Mucosa of gallbladder (tissue), 1 donor: ENCODE results near the gene AOAH. TPM values are rescaled to one million over a fixed set of nuclear protein-coding genes. Genes with fewer than 3 reads are reported as not detected.
"Not testable (repeated sequence)": the region's sequence is repeated elsewhere in the genome, so short reads cannot be mapped to it uniquely, and the experiment has no call there.

Source experiments
- DNase-seq: peaks from one replicate; pipeline ENCODE4 v3.0.0-alpha.2; 2020; ENCODE audit warnings: low spot score
- total RNA-seq: library from RNA; stranded (reverse); gene quantifications from one replicate; pipeline ENCODE4 v1.2.1, GENCODE V29; 2021
- donor health status: DM: no; HTN: no; CAD: no.

Gene AOAH
- total RNA-seq, 1 donor from 2014 or later, result 17.0 TPM

DNA sequence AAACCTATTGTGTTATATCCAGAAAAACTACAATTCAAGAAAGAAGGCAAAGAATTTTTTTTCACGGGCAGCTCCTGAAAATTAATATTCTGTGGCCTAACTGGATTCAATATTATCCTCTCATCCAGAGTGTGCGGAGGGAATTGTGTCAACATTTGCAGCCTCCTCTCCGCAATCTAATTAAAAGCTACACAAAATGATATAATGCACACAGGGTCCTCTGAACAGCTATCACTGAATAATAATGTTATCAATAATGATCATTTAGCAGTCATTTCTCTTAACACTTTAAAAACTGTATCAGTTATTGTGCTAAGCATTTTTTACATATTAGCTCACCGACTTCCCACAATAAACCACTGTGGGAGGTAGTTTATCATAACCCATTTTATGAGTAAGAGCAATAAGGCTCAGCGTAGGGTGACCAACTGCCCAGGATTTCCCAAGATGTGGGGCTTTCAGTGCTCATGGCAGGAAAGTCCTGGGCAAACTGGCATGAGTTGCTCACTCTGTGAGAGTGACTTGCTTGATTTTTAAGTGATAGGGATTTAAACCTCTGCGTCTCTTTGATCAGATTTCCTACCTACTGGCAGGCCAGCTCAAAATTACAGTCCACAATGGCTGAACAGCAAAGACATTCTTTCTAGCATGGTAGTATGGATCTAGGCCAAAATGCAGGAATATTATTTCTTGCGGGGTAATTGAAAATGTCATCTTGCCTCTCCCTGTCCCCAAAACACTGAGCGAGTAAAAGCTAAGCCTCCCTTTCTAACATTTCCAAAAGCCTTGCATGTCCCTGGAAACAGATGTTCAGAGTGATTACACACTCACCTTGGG, 65.7 kb downstream of the AOAH start:
- no peak for DNase-seq

DNA sequence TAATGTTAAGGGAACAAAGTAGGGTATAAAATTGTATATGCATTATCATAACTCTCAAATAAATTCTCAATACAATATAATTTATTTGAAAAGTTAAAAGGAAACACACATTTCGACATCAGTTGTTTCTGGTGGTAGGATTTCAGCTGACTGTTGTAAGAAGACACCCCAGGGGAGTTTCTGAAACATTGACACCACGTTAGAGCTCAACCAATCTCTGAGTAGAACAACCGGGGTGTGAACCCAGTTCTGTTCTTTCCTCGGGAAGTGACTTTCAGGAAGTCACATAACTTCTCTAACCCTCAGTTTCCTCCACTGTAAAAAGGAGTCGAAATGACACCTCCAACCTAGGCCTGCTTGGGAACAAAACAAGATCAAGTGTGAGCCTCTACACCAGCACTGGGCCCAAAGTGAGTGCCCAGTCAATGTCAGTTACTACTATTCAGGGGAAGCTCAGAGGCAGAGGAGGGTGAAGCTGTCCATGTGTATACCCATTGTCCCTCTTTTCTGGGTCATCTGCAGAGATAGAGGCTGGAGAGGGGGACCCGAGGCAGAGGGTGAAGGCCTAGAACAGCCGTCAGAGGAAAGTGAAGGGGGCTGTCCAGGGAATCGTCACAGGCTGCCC, 67.1 kb downstream of the AOAH start:
- no peak for DNase-seq

DNA sequence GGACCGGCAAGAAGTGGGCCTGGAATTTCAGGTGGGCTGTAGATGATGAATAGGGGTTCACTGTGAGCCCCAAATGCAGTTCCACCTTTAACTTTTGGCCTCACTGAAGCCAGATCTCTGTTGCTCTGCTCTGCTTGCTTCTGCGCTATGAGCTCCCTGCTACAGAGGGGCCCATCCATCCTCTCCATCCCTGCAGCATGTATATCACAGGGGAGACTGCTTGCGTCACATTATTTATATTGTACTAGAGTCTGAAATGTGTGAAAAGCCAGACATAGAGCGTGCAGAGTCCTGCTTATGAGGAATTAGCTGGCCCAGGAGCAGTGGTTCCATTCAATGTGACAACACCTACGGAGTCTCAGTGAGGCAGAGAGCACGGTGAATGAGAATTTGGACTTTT, 69.9 kb downstream of the AOAH start:
- no peak for DNase-seq

DNA sequence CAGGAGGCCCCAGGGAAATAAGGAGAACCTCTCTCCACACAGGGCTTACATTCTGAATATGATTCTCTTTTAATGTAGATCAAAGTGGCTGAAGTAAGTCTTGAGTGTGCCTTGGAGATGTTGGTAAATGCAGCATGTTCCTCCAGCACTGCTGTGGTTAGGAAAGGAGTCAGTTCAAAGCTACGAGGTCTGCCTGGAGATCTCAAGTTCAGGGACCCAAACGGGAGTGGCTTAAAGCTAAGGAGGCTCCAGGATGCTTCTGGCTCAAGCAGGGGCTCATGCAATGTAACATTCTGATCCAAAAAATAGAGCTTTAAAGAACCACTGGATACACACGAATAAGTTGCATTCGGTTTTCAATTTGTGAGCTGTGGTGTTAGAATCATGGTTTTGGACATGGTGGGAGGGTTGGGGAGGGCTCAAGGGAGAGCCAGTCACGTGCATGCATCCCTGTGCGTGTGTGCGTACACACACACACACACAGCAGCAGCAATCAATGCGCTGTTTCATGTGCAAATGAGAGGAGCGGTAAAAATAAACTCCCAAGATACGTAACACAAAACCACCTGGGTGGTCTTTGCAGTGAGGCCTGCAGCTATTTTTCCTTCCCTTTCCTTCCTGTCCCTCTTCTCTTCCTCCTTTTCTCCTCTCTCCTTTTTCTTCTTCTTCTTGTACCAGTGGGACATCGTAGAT, 70.5 kb downstream of the AOAH start:
- DNase-seq, result no peak

DNA sequence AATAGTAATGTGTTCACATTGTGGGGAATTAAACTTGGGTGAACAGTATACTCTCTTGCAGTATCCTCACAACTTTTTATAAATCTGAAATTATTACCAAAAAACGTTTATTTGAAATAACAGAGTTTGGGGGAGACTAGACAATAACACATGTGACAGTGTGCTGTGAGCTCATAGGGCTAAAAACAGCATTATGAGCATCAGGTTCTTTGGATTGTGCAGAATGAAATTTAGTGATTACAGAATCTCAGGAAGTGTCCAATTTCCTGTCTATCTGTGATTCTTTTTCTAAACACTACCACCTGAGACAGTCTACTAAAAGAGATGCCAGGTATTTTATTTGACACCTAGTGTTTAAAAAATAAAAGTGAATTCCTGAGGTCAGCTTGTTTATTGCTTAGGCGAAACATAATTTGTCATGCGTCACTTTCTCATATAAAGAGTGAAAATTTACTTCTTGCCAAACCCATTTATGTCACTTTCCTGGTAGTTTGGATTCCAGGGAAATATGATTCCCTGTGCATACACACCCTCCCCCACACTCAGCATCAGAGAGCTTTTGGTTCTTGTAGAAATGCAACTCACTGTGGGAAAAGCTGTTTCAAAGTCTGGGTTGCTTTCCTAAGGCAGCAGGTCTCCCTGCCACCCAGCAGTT, 71.2 kb downstream of the AOAH start:
- DNase-seq, result no peak

DNA sequence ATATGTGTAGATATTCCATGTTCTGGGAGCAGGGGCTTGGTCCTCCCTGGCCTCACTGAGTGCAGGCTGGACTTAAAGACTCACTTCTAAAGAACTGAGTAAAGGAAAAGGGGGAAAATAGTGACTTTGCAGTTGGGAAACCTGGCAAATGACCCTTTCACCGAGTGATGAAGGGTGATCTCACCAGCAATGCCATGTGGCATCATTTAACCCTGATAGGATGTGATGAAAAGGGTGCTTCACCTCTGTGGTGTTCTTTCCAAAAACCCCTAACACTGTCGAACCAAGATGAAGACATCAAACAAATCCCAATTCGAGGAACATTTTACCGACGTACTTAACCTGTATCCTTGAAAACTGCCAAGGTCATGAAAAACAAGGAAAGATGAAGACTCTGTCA, 71.9 kb downstream of the AOAH start:
- DNase-seq, result no peak

DNA sequence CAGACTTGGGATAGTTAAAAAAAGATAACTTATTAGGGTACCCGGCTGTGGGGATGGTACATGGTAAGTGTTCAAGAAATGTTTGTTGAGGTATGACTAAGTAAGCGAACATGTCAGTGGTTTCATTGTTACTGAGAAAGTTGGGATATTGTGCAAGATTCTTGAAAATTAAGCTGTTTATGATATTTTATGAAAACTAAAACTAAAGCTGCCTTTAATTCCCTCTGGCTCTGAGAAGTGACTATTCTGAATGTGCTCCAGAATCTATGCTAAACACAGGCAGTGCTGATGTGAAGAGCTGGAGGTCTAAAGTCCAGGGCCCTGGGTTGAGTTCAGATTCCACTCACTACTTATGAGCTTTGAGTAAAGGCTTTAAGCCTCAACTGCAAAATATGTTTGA, 72.9 kb downstream of the AOAH start:
- DNase-seq, result no peak

DNA sequence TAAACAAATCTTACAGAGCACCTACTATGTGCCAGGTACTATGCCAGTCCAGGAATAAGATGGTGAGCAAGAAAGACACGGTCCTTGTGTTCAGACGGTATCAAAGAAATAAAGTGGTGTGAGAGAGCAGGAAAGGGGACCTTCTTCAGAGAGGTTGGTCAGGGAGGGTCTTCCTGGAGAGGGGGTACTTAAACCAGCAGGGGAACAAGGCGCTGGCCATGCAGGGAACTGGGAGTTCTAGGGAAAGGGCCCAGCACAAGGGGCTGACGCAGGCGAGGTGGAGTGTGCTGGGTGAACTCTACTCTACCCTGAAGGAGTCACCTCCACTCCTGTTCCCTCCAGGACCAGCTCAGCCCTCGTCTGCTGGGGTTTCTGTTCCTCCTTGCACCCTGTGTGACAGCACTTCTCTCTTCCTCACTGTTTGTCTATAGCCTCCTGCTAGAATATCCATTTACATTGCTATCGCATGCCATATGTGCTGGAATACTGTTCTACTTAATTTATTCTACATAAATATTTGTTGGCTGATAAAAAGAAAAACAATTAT, 73.5 kb downstream of the AOAH start:
- no peak for DNase-seq

DNA sequence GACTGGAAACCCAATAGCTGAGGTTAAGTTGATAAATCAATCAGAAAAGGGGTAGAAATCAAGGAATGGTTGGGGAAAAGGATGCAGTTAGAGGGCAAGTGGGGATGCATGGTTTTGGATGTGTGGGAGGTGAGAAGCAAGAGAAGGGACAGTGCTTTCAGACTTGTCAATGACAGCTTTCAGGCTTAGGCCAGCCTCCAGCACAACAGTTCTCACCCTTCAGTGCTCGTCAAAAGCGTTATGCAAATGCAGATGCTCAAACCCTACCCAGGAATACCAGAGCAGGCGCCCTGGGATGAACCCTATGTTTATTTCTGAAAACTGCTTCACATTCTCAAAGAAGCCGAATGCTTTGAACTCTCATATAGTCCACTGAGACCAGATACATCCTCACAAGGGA, 74.0 kb downstream of the AOAH start:
- DNase-seq, result no peak

DNA sequence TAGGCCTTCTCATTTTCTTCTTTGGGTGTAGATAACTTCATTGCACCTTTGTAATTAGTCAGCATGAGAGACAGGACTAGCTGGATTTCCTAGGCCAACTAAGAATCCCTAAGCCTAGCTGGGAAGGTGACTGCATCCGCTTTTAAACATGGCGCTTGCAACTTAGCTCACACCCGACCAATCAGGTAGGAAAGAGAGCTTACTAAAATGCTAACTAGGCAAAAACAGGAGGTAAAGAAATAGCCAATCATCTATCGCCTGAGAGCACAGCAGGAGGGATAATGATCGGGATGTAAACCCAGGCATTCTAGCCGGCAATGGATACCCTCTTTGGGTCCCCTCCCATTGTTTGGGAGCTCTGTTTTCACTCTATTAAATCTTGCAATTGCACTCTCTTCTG, 75.0 kb downstream of the AOAH start:
- not testable (repeated sequence) for DNase-seq

DNA sequence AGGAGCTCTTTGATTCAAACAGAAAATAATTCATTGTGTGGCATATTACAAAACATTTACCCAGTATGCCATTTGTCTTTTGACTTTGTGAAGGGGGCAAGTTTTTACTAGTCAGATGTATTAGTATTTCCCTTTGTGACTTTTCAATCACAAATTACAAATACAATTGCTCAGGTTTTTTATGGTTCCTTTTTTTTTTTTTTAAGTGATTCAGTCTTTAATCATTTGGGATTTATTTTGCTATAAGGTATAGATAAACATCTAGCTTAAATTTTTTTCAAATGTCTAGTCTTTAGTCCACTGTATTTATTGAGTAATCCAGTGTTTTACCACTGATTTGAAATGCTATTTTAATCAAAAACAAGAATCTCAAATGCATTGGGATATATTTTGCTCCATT, 75.9 kb downstream of the AOAH start:
- no peak for DNase-seq

DNA sequence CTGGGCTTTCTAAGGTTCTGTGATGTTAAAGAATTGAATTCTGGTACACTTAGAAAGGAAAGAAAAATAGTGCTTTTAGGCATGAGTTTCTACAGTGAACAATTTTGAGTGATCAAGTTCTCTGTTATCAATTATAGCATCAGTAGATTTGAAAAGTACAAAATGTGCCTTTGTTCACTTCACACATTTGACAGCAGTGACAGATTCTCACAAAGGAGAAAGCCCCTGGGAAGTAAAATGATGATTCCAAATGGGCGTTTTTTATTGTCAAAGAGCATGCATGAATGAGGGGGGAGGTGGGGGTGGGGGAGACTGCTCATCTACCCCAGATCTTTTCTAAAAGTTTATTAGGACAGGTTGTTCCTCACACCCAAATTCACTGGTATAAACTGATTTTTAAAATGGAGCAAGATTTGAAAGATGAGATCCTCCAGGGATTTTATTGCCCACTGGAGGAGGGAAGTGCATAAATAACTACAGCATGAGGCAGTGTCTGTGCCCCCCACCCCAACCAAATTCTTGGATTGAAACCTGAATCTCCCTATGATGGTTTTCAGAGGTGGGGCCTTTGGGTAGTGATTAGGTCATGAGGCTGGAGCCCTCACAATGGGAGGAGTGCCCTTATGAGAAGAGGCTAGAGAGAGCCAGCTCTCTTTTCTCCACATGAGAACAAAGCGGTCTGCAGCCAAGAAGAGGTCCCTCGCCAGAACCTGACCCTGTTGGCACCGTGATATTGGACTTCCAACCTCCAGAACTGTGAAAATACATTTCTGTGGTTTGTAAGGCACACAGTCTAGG, 79.5 kb downstream of the AOAH start:
- no peak for DNase-seq

DNA sequence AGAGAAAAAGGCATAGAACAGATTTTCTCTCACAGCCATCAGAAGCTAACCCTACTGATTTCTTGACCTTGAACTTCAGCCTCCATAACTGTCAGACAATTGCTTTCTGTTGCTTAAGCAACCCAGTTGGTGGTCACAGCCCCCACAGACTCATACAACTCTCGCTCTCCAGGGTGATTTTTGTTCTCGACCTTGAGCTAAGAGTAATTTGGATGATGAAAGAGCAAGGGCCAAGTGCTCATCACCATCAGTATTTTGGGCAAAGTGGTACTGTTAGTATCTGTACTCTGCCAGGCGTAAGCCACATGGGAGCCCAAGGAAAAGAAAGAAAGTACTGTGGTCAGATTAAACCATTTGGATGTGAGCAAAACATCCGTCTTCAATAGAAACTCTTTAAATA, 81.9 kb downstream of the AOAH start:
- DNase-seq, result no peak

DNA sequence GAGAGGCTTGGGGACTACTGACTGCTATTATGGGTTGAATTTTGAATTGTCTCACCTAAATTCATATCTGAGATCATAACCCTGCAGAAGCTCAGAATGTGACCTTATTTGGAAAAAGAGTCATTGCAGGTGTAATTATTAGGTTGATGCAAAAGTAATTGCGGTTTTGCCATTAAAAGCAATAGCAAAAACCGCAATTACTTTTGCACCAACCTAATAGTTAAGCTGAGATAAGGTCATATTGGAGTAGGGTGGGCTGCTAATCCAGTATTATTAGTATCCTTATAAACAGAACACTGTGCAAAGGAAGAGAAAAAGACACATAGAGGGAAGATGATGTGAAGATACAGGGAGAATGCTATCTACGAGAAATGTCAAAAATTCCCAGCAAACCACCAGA, 82.3 kb downstream of the AOAH start:
- no peak for DNase-seq

DNA sequence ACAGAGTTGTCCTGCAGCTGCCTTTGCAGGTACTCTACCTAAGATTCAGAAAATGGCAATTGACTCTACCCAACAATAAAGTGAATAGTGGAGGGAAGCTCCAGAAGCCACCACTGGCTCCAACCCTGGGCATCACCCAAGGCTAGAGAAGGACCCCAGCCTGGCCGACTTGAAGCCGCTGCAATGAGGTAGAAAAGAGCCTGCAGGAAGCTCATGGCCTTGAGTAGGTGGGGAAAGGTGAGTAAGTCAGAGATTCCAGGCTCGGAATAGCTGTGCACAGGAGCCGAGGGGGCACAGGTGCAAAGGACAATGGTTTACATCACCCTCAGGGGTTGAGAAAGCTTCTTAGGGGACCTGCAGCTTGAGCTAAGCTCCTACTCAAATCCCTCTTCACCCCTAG, 83.6 kb downstream of the AOAH start:
- DNase-seq, result no peak

DNA sequence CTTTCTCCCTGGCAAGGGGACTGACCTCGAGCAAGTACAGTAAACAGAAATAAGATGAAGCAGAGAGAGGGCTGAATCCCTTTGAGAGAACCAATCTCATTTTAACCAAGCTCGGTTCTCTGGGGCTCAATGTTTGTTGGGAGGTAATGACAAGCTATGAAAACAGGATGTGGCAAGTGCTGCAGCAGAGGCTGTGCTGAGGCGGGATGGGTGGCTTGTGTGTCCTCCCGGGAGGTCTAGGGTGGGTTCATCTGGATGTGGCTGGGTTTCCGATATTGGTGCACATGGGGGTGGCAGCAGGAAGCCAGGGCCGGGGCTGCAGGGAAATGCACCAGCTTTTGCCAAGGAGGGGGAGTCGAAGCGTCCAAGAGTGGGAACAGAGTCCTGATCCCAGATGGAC, 84.5 kb downstream of the AOAH start:
- peak; percentile 18 for DNase-seq

DNA sequence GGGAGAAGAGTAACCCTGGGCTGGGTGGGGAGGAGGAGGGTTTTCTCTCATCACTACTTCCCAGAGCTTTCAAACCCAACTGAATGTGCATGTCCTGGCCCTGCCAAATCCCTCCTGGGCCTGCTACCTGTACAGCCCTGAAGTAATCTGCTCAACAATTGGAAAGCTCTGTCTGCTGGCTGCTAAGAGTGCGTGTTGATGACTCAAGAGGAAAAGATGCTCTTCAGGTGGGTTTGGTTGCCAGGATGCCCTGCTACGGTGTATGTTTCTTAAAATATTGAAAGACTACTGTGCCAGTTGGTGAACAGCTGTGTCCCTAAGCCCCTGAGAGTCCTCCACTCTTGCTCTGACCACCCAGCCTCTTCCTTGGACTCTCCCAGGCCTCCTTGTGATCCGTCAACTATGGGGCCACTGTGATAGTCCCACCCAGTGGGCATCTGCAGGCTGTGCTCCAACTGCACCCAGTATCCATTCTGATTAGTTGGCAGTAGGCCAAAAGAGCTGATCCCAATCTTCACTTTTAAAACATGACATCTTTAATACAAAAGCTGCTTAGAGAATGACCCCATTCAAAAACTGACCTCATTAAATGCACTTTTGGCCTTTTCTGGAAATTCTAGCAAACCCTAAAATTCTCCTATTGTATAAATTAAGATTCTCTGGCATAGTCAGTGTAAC, 85.6 kb downstream of the AOAH start:
- DNase-seq, result no peak

DNA sequence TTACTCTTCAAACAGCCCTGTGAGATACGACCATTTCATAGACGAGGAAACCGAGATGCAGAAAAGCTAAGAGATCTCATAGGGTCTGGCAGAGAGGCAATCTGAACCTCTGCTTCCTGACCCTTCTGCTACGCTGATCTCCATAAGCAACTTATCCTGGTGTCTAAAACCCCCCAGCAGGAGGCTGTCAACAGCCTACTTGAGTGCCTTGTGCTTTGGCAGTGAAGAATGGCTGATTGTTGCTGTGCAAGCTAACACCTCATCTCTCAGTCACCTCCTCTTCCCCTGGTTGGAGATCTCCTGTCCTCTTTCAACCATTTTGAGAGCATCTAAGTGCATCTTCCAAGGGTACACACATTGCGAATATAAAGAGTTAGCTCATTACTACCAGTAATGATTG, 86.2 kb downstream of the AOAH start:
- DNase-seq, result no peak

DNA sequence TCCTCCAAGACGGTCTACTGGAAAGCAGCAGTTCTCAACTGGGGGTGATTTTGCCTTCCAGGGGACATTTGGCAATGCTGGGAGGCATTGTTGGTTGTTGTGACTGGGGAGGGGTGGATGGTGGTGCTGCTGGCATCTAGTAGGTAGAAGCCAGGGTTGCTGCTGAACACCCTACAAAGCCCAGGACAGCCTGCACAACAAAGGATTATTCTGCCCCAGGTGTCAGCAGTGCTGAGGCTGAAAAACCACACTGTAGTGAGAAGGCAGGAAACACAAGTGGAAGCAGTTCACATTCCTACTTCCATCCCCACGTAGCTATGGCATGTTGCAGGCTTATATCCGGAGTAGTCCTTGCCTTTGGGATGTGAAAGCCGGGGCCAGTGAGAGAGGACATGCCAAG, 86.9 kb downstream of the AOAH start:
- DNase-seq, result no peak

DNA sequence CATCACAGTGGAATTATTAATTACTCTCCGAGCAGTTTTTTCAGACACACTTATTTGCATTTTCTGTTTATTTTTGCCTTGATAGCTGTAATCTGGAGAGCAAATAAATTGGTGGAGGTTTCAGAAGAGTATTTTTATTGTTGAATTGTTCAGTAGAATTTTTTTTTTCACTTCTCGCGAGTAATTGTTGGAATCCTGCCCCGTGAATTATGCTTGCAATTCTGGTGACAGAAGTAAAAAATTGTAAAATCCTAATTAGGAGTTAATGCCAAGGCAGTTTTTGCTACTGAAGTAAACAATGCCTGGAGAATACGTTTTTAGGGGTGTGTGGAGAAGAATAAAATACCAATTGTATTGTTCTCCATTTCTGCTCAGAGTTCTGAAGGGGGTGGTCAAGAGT, 88.2 kb downstream of the AOAH start:
- DNase-seq, result no peak

DNA sequence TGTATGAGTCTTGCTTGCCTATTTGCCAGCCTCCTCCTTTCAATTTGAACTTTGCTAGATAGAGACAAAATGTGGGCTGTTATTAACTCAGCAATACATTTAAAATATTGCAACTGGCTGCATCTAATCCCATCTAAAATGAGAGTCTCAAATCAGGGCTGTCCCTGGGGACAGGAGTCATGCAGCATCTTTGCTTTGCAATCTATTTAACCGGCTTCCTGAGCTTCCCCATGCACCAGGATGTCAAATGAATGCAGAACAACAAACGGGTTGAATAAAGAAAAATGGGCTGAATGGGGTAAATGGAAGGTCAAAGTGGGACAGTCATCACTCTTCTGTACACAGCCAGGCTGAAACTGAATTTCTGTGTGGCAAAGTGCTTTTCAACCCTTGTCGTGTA, 89.2 kb downstream of the AOAH start:
- no peak for DNase-seq
